ENCODE results near the gene PANK4. TPM values are rescaled to one million over a fixed set of nuclear protein-coding genes. Genes with fewer than 3 reads are reported as not detected.

The PANK4 gene
- total RNA-seq, 1 donor from 2014 or later = 42.5 TPM

GRCh38 chr1:2470290-2471158, 55.9 kb downstream of the PANK4 start:
- H3K4me3 Mint-ChIP-seq (ENCODE audit: low read depth) = no peak overlapping the region
- H3K4me1 Mint-ChIP-seq (ENCODE audit: low read depth) = no peaks in the 10 kb centered on the region
- H3K36me3 Mint-ChIP-seq (ENCODE audit: insufficient read depth) = no peaks in the 10 kb centered on the region
- no peak for DNase-seq (ENCODE audit: low spot score, unreplicated experiment)
- no peak overlapping the region for H3K27ac Mint-ChIP-seq
- H3K27me3 Mint-ChIP-seq = peaks cover 7% of the 10 kb centered on the region
- no peaks in the 10 kb centered on the region for H3K9me3 Mint-ChIP-seq (ENCODE audit: low read depth)
- TF ChIP-seq CTCF (IDR thresholded peaks at IDR 0.05; ENCODE audit: unreplicated experiment) = no peak

GRCh38 chr1:2469103-2469940, 57.1 kb downstream of the PANK4 start:
- H3K4me3 Mint-ChIP-seq (ENCODE audit: low read depth) = no peak overlapping the region
- no peak overlapping the region for H3K27ac Mint-ChIP-seq
- no peak for TF ChIP-seq CTCF (IDR thresholded peaks at IDR 0.05; ENCODE audit: unreplicated experiment)
- H3K9me3 Mint-ChIP-seq (ENCODE audit: low read depth) = no peaks in the 10 kb centered on the region
- H3K4me1 Mint-ChIP-seq (ENCODE audit: low read depth) = no peaks in the 10 kb centered on the region
- H3K36me3 Mint-ChIP-seq (ENCODE audit: insufficient read depth) = no peaks in the 10 kb centered on the region
- no peak for DNase-seq (ENCODE audit: low spot score, unreplicated experiment)
- H3K27me3 Mint-ChIP-seq = peaks cover 12% of the 10 kb centered on the region

- Mint-ChIP-seq H3K27ac (no peak overlapping the region), H3K9me3 (ENCODE audit: low read depth) (no peaks in the 10 kb centered on the region), H3K27me3 (peaks cover 14% of the 10 kb centered on the region), H3K36me3 (ENCODE audit: insufficient read depth) (no peaks in the 10 kb centered on the region), H3K4me3 (ENCODE audit: low read depth) (no peak overlapping the region), H3K4me1 (ENCODE audit: low read depth) (no peaks in the 10 kb centered on the region)
- DNase-seq (ENCODE audit: low spot score, unreplicated experiment) = no peak
- TF ChIP-seq CTCF (IDR thresholded peaks at IDR 0.05; ENCODE audit: unreplicated experiment) = no peak
These were observed 57.9 kb downstream of the PANK4 start for GRCh38 chr1:2468540-2468939.

GRCh38 chr1:2468041-2468472, 58.3 kb downstream of the PANK4 start:
- no peaks in the 10 kb centered on the region for H3K36me3 Mint-ChIP-seq (ENCODE audit: insufficient read depth)
- DNase-seq (ENCODE audit: low spot score, unreplicated experiment) = peak; percentile 71

More at GRCh38 chr1:2468041-2468472, 58.3 kb downstream of the PANK4 start:
- H3K27me3 Mint-ChIP-seq = peaks cover 16% of the 10 kb centered on the region
- H3K9me3 Mint-ChIP-seq (ENCODE audit: low read depth) = no peaks in the 10 kb centered on the region
- H3K27ac Mint-ChIP-seq = no peak overlapping the region
- no peak for TF ChIP-seq CTCF (IDR thresholded peaks at IDR 0.05; ENCODE audit: unreplicated experiment)
- H3K4me3 Mint-ChIP-seq (ENCODE audit: low read depth) = no peak overlapping the region
- no peaks in the 10 kb centered on the region for H3K4me1 Mint-ChIP-seq (ENCODE audit: low read depth)

All from progenitor cell of endocrine pancreas (in vitro differentiated cells).